ENCODE measurements around the gene TRIM36. TPM values are rescaled to one million over a fixed set of nuclear protein-coding genes. Genes with fewer than 3 reads are reported as not detected.
A peak's percentile ranks its signal among the peaks of the same experiment; 100 is the strongest.

The TRIM36 gene
- total RNA-seq, 6 donors from 2014 or later, result under 0.01 to 7.3 (median 2.9) TPM

DNA sequence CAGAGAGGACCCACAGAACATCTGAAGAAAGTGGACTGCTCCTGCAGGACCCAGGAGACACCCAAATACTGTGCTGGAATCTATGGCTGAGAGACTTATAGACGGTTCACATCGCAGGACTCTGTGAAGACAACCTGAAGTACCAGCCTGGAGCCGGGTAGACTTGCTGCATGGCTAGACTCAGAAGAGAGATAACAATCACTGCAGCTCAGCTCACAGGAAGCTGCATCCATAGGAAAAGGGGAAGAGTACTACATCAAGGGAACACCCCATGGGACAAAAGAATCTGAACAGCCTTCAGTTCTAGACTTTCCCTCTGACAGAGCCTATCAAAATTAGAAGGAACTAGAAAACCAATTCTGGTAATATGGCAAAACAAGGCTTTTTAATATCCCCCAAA is 26.5 kb upstream of the TRIM36 start:
- H3K4me3 ChIP-seq, result no peak overlapping the region
- TF ChIP-seq POLR2A (IDR thresholded peaks at IDR 0.05), result no peak
- TF ChIP-seq, protein P1, sequence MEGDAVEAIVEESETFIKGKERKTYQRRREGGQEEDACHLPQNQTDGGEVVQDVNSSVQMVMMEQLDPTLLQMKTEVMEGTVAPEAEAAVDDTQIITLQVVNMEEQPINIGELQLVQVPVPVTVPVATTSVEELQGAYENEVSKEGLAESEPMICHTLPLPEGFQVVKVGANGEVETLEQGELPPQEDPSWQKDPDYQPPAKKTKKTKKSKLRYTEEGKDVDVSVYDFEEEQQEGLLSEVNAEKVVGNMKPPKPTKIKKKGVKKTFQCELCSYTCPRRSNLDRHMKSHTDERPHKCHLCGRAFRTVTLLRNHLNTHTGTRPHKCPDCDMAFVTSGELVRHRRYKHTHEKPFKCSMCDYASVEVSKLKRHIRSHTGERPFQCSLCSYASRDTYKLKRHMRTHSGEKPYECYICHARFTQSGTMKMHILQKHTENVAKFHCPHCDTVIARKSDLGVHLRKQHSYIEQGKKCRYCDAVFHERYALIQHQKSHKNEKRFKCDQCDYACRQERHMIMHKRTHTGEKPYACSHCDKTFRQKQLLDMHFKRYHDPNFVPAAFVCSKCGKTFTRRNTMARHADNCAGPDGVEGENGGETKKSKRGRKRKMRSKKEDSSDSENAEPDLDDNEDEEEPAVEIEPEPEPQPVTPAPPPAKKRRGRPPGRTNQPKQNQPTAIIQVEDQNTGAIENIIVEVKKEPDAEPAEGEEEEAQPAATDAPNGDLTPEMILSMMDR (IDR thresholded peaks at IDR 0.05), result no peak
- H3K9me3 ChIP-seq, result no peaks in the 10 kb centered on the region
- H3K36me3 ChIP-seq, result no peaks in the 10 kb centered on the region
- ATAC-seq (ENCODE audit: low FRiP score in 2 of 2), result no peak
- H3K4me1 ChIP-seq, result no peaks in the 10 kb centered on the region
- DNase-seq, result no peak
- no peak overlapping the region for H3K27ac ChIP-seq
- H3K27me3 ChIP-seq, result no peaks in the 10 kb centered on the region
- 87% methylated on average over 3 of the region's 3 CpGs for WGBS, 2 donors

DNA sequence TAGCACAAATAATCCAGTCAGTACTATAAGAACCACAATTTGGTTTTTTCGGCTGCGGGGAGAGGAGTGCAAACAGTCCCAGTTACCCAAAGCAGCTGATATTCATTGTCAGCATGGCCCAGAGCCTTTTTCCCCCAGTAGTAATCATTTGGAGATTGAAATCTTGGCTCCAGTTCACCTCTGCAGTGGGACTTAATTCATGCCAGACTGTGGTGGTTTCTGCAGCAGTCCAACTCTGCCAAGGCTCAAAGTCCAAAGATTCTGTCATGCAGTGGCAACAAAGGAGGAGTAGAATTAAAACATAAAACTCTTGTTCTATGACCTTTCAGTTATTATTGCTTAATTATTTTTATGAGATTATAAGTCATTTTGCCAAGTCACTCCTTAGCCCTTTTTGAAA is 25.0 kb upstream of the TRIM36 start:
- TF ChIP-seq EP300 (IDR thresholded peaks at IDR 0.05), result no peak
- TF ChIP-seq POLR2A (IDR thresholded peaks at IDR 0.05), result no peak
- no peak for ATAC-seq (ENCODE audit: low FRiP score in 2 of 2)
- Histone ChIP-seq H3K9me3 (no peaks in the 10 kb centered on the region), H3K4me3 (no peak overlapping the region), H3K27ac (no peak overlapping the region), H3K27me3 (no peaks in the 10 kb centered on the region), H3K4me1 (no peaks in the 10 kb centered on the region), H3K36me3 (no peaks in the 10 kb centered on the region)
- WGBS, 2 donors, result 85 to 100% methylated on average over 2 of the region's 2 CpGs
- DNase-seq, result no peak

DNA sequence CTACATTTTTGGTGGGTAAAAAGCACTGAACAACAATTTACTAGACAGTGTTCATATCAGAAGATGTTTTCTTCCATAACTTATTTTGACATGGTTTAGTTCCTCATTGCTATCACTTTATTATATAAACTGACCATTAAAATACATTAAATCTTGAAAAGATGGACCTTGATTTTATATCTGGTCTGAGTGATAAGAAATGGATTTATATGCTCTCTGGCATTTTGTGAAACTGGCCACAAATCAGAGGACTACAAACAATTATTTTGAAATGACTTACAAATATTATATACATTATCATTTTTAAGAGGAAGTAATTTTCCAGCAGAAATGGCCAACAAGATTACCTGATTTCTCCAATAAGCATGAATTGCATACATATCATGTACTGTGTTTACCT is 23.6 kb upstream of the TRIM36 start:
- Histone ChIP-seq H3K4me3 (no peak overlapping the region), H3K27ac (no peak overlapping the region), H3K27me3 (no peaks in the 10 kb centered on the region), H3K9me3 (no peaks in the 10 kb centered on the region), H3K36me3 (no peaks in the 10 kb centered on the region), H3K4me1 (no peaks in the 10 kb centered on the region)
- TF ChIP-seq POLR2A (IDR thresholded peaks at IDR 0.05), result no peak
- no peak for TF ChIP-seq EP300 (IDR thresholded peaks at IDR 0.05)
- no peak for DNase-seq
- no peak for ATAC-seq (ENCODE audit: low FRiP score in 2 of 2)

DNA sequence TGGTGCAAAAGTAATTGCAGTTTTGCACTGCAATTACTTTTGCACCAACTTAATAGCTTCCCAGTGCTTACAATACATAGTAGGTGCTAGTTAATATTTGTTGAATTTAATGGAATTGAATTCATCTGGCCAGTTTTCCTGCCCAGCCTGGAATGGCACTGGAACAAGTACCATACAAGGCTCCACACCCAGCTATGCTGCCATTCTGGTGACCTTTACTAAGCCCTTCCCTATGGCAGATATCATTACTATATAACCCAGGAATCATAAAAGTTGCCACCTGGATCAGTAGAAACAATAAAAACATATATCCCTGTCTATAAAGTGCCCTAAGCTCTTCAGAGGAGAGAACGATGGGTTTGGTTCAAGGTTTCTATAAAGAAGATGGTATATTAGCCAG is 22.4 kb upstream of the TRIM36 start:
- Histone ChIP-seq H3K4me3 (no peak overlapping the region), H3K27ac (no peak overlapping the region), H3K9me3 (no peaks in the 10 kb centered on the region), H3K27me3 (no peaks in the 10 kb centered on the region), H3K36me3 (no peaks in the 10 kb centered on the region), H3K4me1 (no peaks in the 10 kb centered on the region)
- ATAC-seq (ENCODE audit: low FRiP score in 2 of 2) (no peak), DNase-seq (no peak)
- no peak for TF ChIP-seq POLR2A (IDR thresholded peaks at IDR 0.05)
- TF ChIP-seq, protein P1 (IDR thresholded peaks at IDR 0.05), result no peak
- 97 to 100% methylated on average over 1 of the region's 1 CpG for WGBS, 2 donors

DNA sequence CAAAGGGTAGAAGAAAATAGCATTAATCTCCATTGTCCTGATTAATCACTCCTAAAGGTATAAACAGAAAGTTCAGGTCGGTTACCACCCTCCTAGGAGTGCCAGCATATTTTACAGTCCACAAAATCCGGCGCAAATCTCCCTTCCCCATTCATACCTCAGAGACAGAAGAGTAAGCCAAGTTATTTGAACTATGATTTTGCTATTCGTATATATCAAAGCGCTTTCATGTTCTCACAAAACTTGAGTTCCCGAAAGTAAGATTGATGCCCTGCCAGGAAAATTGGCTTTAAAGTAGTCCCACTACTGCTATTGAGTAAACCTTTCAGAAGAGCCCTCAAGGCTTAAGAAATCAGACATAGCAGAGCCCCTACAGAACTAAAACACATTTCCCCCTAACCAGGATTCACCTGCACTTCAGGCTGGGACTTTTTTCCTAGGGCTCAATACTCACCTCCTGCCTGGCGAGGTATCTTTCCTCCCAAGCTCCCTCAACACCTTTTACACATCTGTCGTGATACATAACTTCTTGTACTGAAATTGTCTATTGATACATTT is 21.8 kb upstream of the TRIM36 start:
- ATAC-seq (ENCODE audit: low FRiP score in 2 of 2) (peak in 1 of 2 donors; percentile 21), DNase-seq (no peak)
- WGBS, 2 donors, result 52 to 61% methylated on average over 8 of the region's 8 CpGs
- H3K36me3 ChIP-seq, result no peaks in the 10 kb centered on the region
- no peak overlapping the region for H3K27ac ChIP-seq
- no peaks in the 10 kb centered on the region for H3K4me1 ChIP-seq
- TF ChIP-seq POLR2AphosphoS5 (IDR thresholded peaks at IDR 0.05) (no peak), POLR2A (IDR thresholded peaks at IDR 0.05) (no peak), EP300 (IDR thresholded peaks at IDR 0.05) (no peak)
- TF ChIP-seq, protein P1 (IDR thresholded peaks at IDR 0.05), result no peak
- H3K27me3 ChIP-seq, result no peaks in the 10 kb centered on the region
- H3K9me3 ChIP-seq, result no peaks in the 10 kb centered on the region
- no peak overlapping the region for H3K4me3 ChIP-seq

DNA sequence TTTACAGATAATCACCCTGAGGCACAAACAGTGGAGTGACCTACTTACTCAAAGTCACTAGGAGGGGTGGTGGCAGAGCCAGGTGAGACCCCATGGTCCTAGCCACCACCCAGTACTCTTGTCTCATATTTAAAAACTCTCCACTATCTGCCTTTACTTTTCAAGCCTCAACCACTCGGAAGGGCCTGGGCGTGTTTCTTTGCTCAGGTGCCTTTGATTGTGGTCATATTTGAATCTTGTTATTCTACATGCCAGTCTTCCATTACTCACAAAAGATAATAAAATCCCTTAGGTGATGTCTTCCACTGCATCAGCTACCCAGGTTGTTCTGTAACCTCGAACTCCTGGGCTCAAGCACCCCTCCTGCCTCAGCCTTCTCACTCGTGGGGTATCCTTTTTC is 20.7 kb upstream of the TRIM36 start:
- TF ChIP-seq, protein P1 (IDR thresholded peaks at IDR 0.05), result no peak
- TF ChIP-seq EP300 (IDR thresholded peaks at IDR 0.05), result no peak
- TF ChIP-seq POLR2A (IDR thresholded peaks at IDR 0.05), result no peak
- TF ChIP-seq POLR2AphosphoS5 (IDR thresholded peaks at IDR 0.05), result no peak
- H3K9me3 ChIP-seq, result no peaks in the 10 kb centered on the region
- no peak overlapping the region for H3K4me3 ChIP-seq
- ATAC-seq (ENCODE audit: low FRiP score in 2 of 2), result no peak
- WGBS, 2 donors, result 63 to 77% methylated on average over 4 of the region's 4 CpGs
- no peaks in the 10 kb centered on the region for H3K36me3 ChIP-seq
- H3K27ac ChIP-seq, result no peak overlapping the region
- DNase-seq, result no peak
- no peaks in the 10 kb centered on the region for H3K27me3 ChIP-seq
- H3K4me1 ChIP-seq, result no peaks in the 10 kb centered on the region
